ENCODE results near the gene MUC21.

DNA sequence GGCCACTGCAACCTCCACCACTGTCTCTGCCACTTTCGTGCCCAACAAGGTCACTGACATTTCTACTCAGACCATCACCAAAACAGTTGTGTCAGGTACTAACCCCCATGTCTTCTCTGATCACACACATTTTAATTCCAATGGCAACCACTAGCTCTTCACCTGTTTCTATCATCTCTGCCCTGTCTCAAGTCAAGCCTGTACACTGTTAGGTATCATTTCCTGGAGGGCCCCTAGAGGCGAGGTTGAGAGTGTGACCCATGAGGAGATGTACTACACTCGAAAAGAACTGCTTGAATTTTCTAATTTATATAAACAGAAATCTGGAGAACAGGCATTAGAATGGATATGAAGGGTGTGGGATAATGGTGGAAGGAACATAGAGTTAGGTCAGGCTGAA is 17.4 kb upstream of the MUC21 start:
- TF ChIP-seq, protein P1, sequence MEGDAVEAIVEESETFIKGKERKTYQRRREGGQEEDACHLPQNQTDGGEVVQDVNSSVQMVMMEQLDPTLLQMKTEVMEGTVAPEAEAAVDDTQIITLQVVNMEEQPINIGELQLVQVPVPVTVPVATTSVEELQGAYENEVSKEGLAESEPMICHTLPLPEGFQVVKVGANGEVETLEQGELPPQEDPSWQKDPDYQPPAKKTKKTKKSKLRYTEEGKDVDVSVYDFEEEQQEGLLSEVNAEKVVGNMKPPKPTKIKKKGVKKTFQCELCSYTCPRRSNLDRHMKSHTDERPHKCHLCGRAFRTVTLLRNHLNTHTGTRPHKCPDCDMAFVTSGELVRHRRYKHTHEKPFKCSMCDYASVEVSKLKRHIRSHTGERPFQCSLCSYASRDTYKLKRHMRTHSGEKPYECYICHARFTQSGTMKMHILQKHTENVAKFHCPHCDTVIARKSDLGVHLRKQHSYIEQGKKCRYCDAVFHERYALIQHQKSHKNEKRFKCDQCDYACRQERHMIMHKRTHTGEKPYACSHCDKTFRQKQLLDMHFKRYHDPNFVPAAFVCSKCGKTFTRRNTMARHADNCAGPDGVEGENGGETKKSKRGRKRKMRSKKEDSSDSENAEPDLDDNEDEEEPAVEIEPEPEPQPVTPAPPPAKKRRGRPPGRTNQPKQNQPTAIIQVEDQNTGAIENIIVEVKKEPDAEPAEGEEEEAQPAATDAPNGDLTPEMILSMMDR (IDR thresholded peaks at IDR 0.05) = no peak
- TF ChIP-seq POLR2A (IDR thresholded peaks at IDR 0.05) = no peak

All from lower leg skin (tissue), 3 donors.